GM19328 (cell line): ENCODE results near the gene SRL.
"Not testable (repeated sequence)": the region's sequence is repeated elsewhere in the genome, so short reads cannot be mapped to it uniquely, and the experiment has no call there.

Experiments used
- ATAC-seq: cut with Tn5 transposase; IDR thresholded peaks from one replicate; pipeline ENCODE4 v1.9.1; 2021; ENCODE audit warnings: mild to moderate bottlenecking, moderate library complexity; ENCODE audit not compliant: unreplicated experiment

The SRL gene

GRCh38 chr16:4166821-4167220 is 75.1 kb downstream of the SRL start:
- ATAC-seq, result no peak

- ATAC-seq, result no peak
Measured at GRCh38 chr16:4160658-4161430, 81.0 kb downstream of the SRL start.

DNA sequence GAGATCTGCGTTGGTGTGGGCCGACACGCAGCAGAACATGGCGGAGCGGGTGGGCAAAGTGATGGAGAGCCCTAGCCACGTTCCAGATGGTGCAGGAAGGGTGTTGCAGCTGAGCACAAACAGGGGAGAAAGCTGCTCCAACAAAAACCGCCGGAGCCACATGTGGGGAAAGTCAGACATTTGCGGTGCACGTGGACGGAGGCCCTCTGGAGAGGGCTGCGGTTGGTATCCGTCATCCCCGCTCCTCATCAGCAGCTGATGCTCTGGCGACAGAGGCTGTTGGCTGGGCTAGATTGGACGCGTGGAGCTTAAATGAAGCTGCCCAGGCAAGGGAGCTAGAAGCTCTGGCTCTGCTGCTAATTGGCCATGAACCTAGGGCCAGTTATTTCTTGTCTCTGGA is 82.2 kb downstream of the SRL start:
- ATAC-seq, result no peak

DNA sequence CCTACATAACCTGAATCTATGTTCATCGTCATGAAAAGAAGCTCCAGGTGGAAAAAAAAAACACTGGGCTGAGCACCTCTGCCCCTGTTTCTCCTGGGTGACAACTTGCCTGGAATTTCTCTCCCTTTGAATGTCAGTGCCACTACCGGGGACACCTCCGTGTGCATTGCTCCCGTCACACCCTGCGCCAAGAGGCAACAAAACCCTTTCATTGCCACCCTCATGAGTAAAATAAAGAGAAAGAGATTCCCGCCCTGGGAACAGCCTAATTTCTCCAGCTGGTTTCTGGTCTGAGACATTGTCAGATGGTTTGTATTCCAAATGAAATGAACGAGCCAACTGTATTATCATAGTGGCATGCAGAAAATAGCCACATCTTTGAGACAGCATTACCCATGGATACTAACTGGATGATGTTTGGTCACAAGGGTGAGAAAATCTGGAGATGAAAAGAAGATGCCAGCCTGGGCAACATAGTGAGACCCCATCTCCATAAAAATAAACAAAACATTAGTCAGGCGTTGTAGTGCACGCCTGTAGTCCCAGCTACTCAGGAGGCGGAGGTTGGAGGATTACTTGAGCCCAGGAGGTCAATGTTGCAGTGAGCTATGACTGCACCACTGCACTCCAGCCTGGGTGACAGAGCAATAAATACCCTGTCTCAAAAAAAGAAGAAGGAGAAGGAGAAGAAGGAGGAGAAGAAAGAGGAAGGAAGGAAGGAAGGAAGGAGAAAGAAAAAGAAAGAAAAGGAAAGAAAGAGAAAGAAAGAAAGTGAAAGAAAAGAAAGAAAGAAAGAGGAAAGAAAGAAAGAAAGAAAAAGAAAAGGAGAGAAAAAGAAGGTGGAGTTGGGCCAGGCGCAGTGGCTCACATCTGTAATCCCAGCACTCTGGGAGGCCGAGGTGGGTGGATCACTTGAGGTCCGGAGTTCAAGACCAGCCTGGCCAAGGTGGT is 83.5 kb downstream of the SRL start:
- no peak for ATAC-seq

- no peak for ATAC-seq
Measured at GRCh38 chr16:4157376-4157825, 84.5 kb downstream of the SRL start.

GRCh38 chr16:4156503-4156902 is 85.4 kb downstream of the SRL start:
- ATAC-seq, result not testable (repeated sequence)

GRCh38 chr16:4153364-4153763 is 88.5 kb downstream of the SRL start:
- not testable (repeated sequence) for ATAC-seq

GRCh38 chr16:4152267-4152666 is 89.6 kb downstream of the SRL start:
- ATAC-seq, result no peak

- no peak for ATAC-seq
Measured at GRCh38 chr16:4147236-4147635, 94.6 kb downstream of the SRL start.

DNA sequence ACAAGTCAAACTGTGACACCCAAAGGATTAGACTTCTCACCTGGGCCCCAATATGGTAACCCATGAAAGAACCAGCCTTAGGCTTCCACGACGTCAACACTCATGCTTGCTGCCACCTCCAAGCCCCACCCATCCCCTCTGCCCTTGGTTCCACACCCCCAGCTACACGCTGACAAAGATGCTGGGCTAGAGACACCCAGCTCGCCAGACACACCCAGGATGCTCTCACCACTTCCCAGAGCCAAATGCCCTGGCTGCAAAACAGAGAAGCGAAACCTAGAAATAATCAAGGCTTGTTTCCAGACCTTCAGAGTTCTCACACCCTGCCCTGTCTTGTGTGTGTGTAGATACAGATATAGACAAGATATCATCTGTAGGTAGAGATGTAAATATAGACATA is 99.6 kb downstream of the SRL start:
- ATAC-seq, result no peak

DNA sequence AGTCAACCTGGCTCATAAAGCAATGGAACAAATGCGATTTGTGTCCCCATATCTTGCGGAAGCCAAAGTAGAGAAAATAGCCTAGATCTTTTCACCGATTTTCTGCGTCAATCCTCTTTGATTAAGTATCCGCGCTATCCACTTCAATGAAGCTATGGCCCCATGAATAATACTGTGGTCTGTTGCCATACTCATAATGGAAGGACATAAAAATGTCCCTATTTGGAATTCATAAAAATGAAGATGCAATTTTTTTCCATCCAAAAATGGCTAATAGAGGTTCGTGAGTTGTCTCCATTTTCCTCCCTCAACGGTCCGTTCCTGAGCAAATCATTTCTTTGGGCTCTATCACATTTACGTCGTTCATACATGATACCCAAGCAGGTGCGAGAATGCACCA is 100.3 kb downstream of the SRL start:
- no peak for ATAC-seq

GRCh38 chr16:4140652-4141051 is 101.2 kb downstream of the SRL start:
- no peak for ATAC-seq

DNA sequence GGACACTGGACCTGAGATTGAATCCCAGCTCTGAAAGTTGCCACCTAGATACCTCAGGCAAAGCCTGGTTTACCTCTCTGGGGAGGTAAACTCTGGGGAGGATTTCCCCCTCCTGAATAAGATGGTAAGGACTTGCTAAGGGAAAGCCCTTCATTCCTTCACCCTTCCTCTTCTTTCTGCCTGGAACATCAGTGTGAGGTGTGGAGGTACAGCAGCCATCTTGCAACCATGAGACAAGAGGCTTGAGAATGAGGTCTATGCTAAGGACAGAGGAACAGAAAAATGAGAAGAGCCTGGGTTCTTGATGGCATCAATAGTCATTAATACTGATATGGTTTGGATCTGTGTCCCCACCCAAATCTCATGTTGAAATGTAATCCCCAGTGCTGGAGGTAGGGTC is 101.9 kb downstream of the SRL start:
- no peak for ATAC-seq
